Calu3 (cell line): Measurements from ENCODE around the gene OCLN. TPM values are rescaled to one million over a fixed set of nuclear protein-coding genes. Genes with fewer than 3 reads are reported as not detected.
"Not testable (repeated sequence)": the region's sequence is repeated elsewhere in the genome, so short reads cannot be mapped to it uniquely, and the experiment has no call there.

Experiments
- BruUV-seq: library from RNA; stranded (reverse); fragments of 400-500 nt; replicated peaks from 2 replicates; lab custom pipeline; 2021; lab: Mats Ljungman, UMichigan
- CTCF ChIA-PET: fragments of 300-600 bp; sonication (Branson Sonifier 250); formaldehyde crosslinking; loops from one replicate; lab custom pipeline; 2022; ENCODE audit warnings: antibody characterized with exemption; lab: Charles Lee
- DNase-seq: peaks from one replicate; pipeline ENCODE4 v3.0.0; 2022
- H3K27ac Mint-ChIP-seq: one replicate; pipeline ENCODE4 v1.8.0; 2022; ENCODE audit warnings: mixed read lengths; ENCODE audit not compliant: unreplicated experiment
- H3K27me3 Mint-ChIP-seq: one replicate; pipeline ENCODE4 v1.8.0; 2022; ENCODE audit warnings: mixed read lengths; ENCODE audit not compliant: unreplicated experiment
- H3K36me3 Mint-ChIP-seq: one replicate; pipeline ENCODE4 v1.8.0; 2022; ENCODE audit warnings: mild to moderate bottlenecking, moderate library complexity, mixed read lengths; ENCODE audit not compliant: insufficient read depth, unreplicated experiment
- H3K4me1 Mint-ChIP-seq: one replicate; pipeline ENCODE4 v1.8.0; 2022; ENCODE audit warnings: mild to moderate bottlenecking, low read depth, mixed read lengths; ENCODE audit not compliant: unreplicated experiment
- H3K4me3 Mint-ChIP-seq: one replicate; pipeline ENCODE4 v1.8.0; 2022; ENCODE audit warnings: mild to moderate bottlenecking, low read depth, moderate library complexity, mixed read lengths; ENCODE audit not compliant: unreplicated experiment
- H3K9me3 Mint-ChIP-seq: one replicate; pipeline ENCODE4 v1.8.0; 2022; ENCODE audit warnings: low read depth, mixed read lengths; ENCODE audit not compliant: unreplicated experiment
- intact Hi-C: fragments of 100-400 bp; cut with micrococcal nuclease; formaldehyde crosslinking; loops from one replicate; pipeline ENCODE4 v1.10.0; 2022; ENCODE audit not compliant: unreplicated experiment
- total RNA-seq: library from RNA; stranded (reverse); gene quantifications from 2 replicates; pipeline ENCODE4 v1.2.3, GENCODE V29; 2022

The OCLN gene
- total RNA-seq, 1 experiment from 2014 or later = 154 TPM

DNA sequence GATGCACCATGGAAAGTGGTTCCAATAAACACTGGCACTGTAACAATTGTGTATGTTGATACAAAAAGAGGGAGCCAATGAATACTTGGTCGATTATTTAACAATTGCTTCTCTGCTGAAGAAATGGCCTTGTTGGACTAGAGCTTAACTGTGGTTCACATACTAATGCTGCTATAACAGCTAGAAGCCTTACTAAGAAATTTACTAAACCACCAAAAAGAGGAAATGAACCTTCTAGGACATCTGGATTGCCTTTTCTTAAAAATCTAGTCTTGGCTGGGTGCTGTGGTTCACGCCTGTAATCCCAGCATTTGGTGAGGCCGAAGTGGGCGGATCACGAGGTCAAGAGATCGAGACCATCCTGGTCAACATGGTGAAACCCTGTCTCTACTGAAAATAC lies 109.4 kb downstream of the OCLN start:
- CTCF ChIA-PET, H3K4me3 Mint-ChIP-seq, H3K27me3 Mint-ChIP-seq, H3K36me3 Mint-ChIP-seq, BruUV-seq, H3K27ac Mint-ChIP-seq, DNase-seq, H3K9me3 Mint-ChIP-seq, intact Hi-C loops, H3K4me1 Mint-ChIP-seq: not testable (repeated sequence)

DNA sequence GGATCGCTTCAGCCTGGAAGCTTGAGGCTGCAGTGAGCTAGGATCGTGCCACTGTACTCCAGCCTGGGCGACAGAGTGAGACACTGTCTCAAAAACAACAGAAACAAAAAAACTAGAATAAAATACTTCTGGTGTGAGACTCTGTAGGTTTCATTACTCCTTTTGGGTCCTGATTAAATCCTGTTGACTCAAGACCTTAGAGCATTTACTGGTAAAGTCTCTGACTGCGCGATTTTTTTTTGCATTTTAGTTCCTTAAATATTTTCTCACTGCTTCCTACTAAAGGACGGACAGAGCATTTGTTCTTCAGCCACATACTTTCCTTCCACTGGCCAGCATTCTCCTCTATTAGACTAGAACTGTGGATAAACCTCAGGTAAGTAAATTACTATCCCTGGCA lies 114.2 kb downstream of the OCLN start:
- BruUV-seq, H3K27me3 Mint-ChIP-seq, CTCF ChIA-PET, H3K27ac Mint-ChIP-seq, H3K4me1 Mint-ChIP-seq, H3K4me3 Mint-ChIP-seq, DNase-seq, H3K9me3 Mint-ChIP-seq, intact Hi-C loops, H3K36me3 Mint-ChIP-seq: not testable (repeated sequence)

Other genes starting within 250 kb of the OCLN start
- 12.4 and 13.4 TPM in 2 replicates for gene CCDC125, start 160.0 kb upstream of the OCLN start, total RNA-seq
- 32.9 and 33.6 TPM in 2 replicates for gene AK6, start 123.3 kb upstream of the OCLN start, total RNA-seq
- gene TAF9, start 123.3 kb upstream of the OCLN start, total RNA-seq = 65.8 and 74.2 TPM in 2 replicates
- 16.9 and 17.7 TPM in 2 replicates for gene RAD17, start 123.0 kb upstream of the OCLN start, total RNA-seq
- gene MARVELD2, start 77.7 kb upstream of the OCLN start, total RNA-seq = 40.9 and 46.0 TPM in 2 replicates
- gene GTF2H2C, start 67.4 kb downstream of the OCLN start, total RNA-seq = 28.5 and 28.8 TPM in 2 replicates